GM12878 (cell line): ENCODE measurements around the gene MFN1. TPM values are rescaled to one million over a fixed set of nuclear protein-coding genes. Genes with fewer than 3 reads are reported as not detected.
A peak's percentile ranks its signal among the peaks of the same experiment; 100 is the strongest.

Experiments
- CEBPB ChIP-seq, 2 experiments: fragments of 150-350 bp in 1 of 2; IDR thresholded peaks; 2 replicates each; pipeline ENCODE4 v1.6.1; 2012 to 2014; ENCODE audit warnings: low read depth in 2 of 2, low read length in 2 of 2, borderline replicate concordance in 1 of 2, inconsistent platforms in 1 of 2
- HDGF ChIP-seq: fragments of 450-650 bp; IDR thresholded peaks from 2 replicates; pipeline ENCODE4 v1.6.1; 2016; ENCODE audit warnings: antibody characterized with exemption
- NFYB ChIP-seq: IDR thresholded peaks from 2 replicates; pipeline ENCODE4 v1.6.1; 2011; ENCODE audit warnings: low read depth, mild to moderate bottlenecking, low read length, improper control_type of control experiment, moderate library complexity; ENCODE audit not compliant: insufficient read depth
- RELA ChIP-seq: fragments of 450-650 bp; IDR thresholded peaks from 2 replicates; pipeline ENCODE4 v1.8.0; 2014; ENCODE audit warnings: borderline replicate concordance; ENCODE audit not compliant: partially characterized antibody
- SPI1 ChIP-seq: IDR thresholded peaks from 2 replicates; pipeline ENCODE4 v1.6.1; 2011; ENCODE audit warnings: low read depth, mild to moderate bottlenecking, low read length, moderate library complexity, borderline replicate concordance; ENCODE audit not compliant: insufficient read depth
- SUPT20H ChIP-seq: IDR thresholded peaks from 2 replicates; pipeline ENCODE4 v1.6.1; 2011; ENCODE audit warnings: low read depth, mild to moderate bottlenecking, low read length, moderate library complexity, borderline replicate concordance; ENCODE audit not compliant: control insufficient read depth
- SUZ12 ChIP-seq: fragments of 200-600 bp; sonication (generic); IDR thresholded peaks from one replicate; pipeline ENCODE4 v1.6.1; 2018; ENCODE audit warnings: antibody characterized with exemption, mild to moderate bottlenecking; ENCODE audit not compliant: unreplicated experiment
- polyA plus RNA-seq, 11 experiments: library from polyadenylated mRNA; depleted of rRNA in 4 of 11; unstranded in 6 of 11; stranded (reverse) in 5 of 11; fragments of >200 nt; fragmentation: Nextera tagmentation in 4 of 11; fragmentation: Illumina TruSeq in 1 of 11; extraction: Ambion mirVana in 4 of 11; extraction: Trizol in 1 of 11; gene quantifications; 1 replicate in 1 of 11; 2 replicates in 10 of 11; pipeline versions ENCODE4 v1.2.1 to v1.2.3, GENCODE V29; 2011 to 2016; ENCODE audit warnings: inconsistent platforms in 2 of 11, missing spikeins in 2 of 11, low read depth in 1 of 11
- total RNA-seq, 4 experiments: library from RNA; depleted of rRNA in 3 of 4; stranded (reverse); fragments of >200 nt in 3 of 4; fragmentation: Illumina TruSeq in 1 of 4; extraction: Trizol in 1 of 4; gene quantifications; 2 replicates each; pipeline versions ENCODE4 v1.2.1 to v1.2.3, GENCODE V29; 2013 to 2021
- TF ChIP-seq, protein P1 (sequence below), 3 experiments: IDR thresholded peaks in 2 of 3; conservative IDR thresholded peaks in 1 of 3; 2 replicates each; pipeline ENCODE4 v1.5.1; 2011; ENCODE audit warnings: low read depth in 3 of 3, low read length in 3 of 3, mild to moderate bottlenecking in 3 of 3, control low read depth in 2 of 3, moderate library complexity in 2 of 3, inconsistent platforms in 1 of 3, mixed read lengths in 1 of 3; ENCODE audit not compliant: control insufficient read depth in 2 of 3, insufficient read depth in 1 of 3; ENCODE audit errors: extremely low read depth in 1 of 3
- TF ChIP-seq, protein P2 (sequence below): IDR thresholded peaks from 2 replicates; pipeline ENCODE4 v1.6.1; 2012; ENCODE audit warnings: improper control_type of control experiment, low read depth, low read length; ENCODE audit not compliant: insufficient replicate concordance

MFN1 gene
- total and polyA plus RNA-seq, 10 of the 15 experiments (the other 5 are each of a cell fraction or from before 2014, with no cell fraction given): 14.4 to 120 (median 39.8) TPM

DNA sequence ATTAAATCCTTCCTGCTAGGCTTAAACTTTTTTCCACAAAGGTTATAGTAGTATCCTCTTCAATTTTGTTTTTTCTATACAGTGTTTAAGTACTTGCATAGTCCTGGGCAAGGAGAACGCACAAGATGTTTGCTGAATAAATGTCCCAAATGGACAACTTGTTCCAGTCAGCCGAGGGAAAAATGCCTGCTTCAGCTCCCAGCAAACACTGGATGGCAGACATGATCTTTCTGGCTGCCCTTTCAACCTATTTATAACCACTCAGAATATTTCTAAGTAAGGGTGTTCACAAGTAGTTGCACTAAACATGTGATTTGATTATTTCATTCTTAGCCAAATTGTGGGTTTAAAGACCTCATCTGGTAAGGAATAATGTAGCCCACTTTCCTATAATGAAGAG, 74.0 kb downstream of the MFN1 start (continued):
- TF ChIP-seq, protein P1, sequence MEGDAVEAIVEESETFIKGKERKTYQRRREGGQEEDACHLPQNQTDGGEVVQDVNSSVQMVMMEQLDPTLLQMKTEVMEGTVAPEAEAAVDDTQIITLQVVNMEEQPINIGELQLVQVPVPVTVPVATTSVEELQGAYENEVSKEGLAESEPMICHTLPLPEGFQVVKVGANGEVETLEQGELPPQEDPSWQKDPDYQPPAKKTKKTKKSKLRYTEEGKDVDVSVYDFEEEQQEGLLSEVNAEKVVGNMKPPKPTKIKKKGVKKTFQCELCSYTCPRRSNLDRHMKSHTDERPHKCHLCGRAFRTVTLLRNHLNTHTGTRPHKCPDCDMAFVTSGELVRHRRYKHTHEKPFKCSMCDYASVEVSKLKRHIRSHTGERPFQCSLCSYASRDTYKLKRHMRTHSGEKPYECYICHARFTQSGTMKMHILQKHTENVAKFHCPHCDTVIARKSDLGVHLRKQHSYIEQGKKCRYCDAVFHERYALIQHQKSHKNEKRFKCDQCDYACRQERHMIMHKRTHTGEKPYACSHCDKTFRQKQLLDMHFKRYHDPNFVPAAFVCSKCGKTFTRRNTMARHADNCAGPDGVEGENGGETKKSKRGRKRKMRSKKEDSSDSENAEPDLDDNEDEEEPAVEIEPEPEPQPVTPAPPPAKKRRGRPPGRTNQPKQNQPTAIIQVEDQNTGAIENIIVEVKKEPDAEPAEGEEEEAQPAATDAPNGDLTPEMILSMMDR (IDR thresholded peaks at IDR 0.05 in 2 of 3, conservative IDR thresholded peaks at IDR 0.05 in 1 of 3; ENCODE audit: control insufficient read depth in 2 of 3, extremely low read depth in 1 of 3, insufficient read depth in 1 of 3, low read depth in 3 of 3, low read length in 3 of 3): peak; percentile 9 to 26 (median 25); a peak in 2 of 6 replicates
- TF ChIP-seq SPI1 (no peak), SUZ12 (no peak), SUPT20H (no peak), NFYB (no peak), RELA (no peak), CEBPB (IDR thresholded peaks at IDR 0.05; ENCODE audit: borderline replicate concordance in 1 of 2, low read depth in 2 of 2, low read length in 2 of 2) (no peak), HDGF (no peak)
- TF ChIP-seq, protein P2, sequence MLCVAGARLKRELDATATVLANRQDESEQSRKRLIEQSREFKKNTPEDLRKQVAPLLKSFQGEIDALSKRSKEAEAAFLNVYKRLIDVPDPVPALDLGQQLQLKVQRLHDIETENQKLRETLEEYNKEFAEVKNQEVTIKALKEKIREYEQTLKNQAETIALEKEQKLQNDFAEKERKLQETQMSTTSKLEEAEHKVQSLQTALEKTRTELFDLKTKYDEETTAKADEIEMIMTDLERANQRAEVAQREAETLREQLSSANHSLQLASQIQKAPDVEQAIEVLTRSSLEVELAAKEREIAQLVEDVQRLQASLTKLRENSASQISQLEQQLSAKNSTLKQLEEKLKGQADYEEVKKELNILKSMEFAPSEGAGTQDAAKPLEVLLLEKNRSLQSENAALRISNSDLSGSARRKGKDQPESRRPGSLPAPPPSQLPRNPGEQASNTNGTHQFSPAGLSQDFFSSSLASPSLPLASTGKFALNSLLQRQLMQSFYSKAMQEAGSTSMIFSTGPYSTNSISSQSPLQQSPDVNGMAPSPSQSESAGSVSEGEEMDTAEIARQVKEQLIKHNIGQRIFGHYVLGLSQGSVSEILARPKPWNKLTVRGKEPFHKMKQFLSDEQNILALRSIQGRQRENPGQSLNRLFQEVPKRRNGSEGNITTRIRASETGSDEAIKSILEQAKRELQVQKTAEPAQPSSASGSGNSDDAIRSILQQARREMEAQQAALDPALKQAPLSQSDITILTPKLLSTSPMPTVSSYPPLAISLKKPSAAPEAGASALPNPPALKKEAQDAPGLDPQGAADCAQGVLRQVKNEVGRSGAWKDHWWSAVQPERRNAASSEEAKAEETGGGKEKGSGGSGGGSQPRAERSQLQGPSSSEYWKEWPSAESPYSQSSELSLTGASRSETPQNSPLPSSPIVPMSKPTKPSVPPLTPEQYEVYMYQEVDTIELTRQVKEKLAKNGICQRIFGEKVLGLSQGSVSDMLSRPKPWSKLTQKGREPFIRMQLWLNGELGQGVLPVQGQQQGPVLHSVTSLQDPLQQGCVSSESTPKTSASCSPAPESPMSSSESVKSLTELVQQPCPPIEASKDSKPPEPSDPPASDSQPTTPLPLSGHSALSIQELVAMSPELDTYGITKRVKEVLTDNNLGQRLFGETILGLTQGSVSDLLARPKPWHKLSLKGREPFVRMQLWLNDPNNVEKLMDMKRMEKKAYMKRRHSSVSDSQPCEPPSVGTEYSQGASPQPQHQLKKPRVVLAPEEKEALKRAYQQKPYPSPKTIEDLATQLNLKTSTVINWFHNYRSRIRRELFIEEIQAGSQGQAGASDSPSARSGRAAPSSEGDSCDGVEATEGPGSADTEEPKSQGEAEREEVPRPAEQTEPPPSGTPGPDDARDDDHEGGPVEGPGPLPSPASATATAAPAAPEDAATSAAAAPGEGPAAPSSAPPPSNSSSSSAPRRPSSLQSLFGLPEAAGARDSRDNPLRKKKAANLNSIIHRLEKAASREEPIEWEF: no peak
